Ascending aorta (tissue), 2 donors: Measurements from ENCODE around the gene RABGAP1. TPM values are rescaled to one million over a fixed set of nuclear protein-coding genes. Genes with fewer than 3 reads are reported as not detected.
A peak's percentile ranks its signal among the peaks of the same experiment; 100 is the strongest.

ENCODE experiments used
- DNase-seq, 2 donors: peaks; one replicate each; pipeline ENCODE4 v3.0.0-alpha.2; 2019; ENCODE audit warnings: low spot score in 2 of 2
- H3K27ac ChIP-seq, 2 donors: fragments of 200-600 bp; sonication (generic); one replicate each; pipeline ENCODE4 v1.5.1; 2016 to 2017; ENCODE audit warnings: mild to moderate bottlenecking in 1 of 2
- H3K27me3 ChIP-seq: fragments of 200-600 bp; sonication (generic); one replicate; pipeline ENCODE4 v1.5.1; 2017
- H3K36me3 ChIP-seq, 2 donors: fragments of 200-600 bp; sonication (generic); one replicate each; pipeline ENCODE4 v1.5.1; 2016
- H3K4me1 ChIP-seq, 2 donors: fragments of 200-600 bp; sonication (generic); one replicate each; pipeline ENCODE4 v1.5.1; 2016 to 2017; ENCODE audit warnings: mild to moderate bottlenecking in 1 of 2
- H3K4me3 ChIP-seq, 2 donors: fragments of 200-600 bp; sonication (generic); one replicate each; pipeline ENCODE4 v1.5.1; 2016 to 2017; ENCODE audit warnings: mild to moderate bottlenecking in 1 of 2
- H3K9me3 ChIP-seq, 2 donors: fragments of 200-600 bp; sonication (generic); one replicate each; pipeline ENCODE4 v1.5.1; 2016
- intact Hi-C: fragments of 100-400 bp; cut with DNase I; formaldehyde crosslinking; loops from one replicate; pipeline ENCODE4 v1.15.1; 2023
- total RNA-seq: library from RNA; depleted of rRNA; stranded (reverse); fragments of >200 nt; gene quantifications from one replicate; pipeline ENCODE4 v1.1.0, GENCODE V29; 2016
- TF ChIP-seq, protein P1 (sequence below), 3 experiments: fragments of 200-600 bp in 2 of 3; fragments of 450-650 bp in 1 of 3; sonication (generic) in 2 of 3; IDR thresholded peaks; one replicate each; pipeline ENCODE4 v1.5.1; 2016 to 2019; ENCODE audit warnings: antibody characterized with exemption in 3 of 3, mild to moderate bottlenecking in 1 of 3, moderate library complexity in 1 of 3

The RABGAP1 gene
- total RNA-seq, 1 donor from 2014 or later, result 36.5 TPM

DNA sequence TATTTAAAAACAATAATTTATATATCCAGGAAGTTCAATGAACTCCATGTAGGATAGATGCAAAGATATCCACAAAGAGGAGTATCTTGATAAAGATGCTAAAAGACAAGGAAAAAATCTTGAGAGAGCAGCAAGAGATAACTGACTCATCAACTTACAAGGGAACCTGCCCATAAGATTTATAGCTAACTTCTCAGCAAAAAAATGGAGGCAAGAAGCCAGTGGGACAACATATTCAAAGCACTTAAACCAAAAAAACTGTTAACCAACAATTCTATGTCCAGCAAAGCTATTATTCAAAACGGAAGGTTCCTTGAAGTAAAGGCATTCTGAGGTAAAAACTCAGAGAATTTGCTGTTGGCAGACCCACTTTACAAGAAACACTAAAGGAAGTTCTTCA is 20.3 kb downstream of the RABGAP1 start:
- H3K4me1 ChIP-seq, result peaks cover 0 to 9% of the 10 kb centered on the region in 2 donors

DNA sequence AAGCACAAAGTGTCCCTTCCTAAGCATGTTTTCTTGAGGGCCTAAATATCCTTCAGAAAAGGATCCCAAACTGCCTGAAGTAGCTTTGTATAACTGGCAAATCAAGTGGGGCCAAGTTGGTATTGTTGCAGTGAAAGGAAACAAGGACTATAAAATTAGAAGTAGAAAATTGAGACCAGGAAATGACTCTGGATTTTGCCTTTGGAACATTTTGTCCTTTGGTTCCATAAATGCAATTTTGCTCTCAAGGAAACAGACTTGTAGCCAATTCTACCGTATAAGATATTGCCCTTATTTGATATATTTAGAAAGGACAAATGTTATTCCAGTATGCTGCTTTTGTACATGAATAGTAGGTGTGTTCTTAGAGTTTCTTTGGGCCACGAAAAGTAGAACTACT is 34.4 kb downstream of the RABGAP1 start:
- H3K9me3 ChIP-seq, result no peaks in the 10 kb centered on the region
- intact Hi-C loops, result loop anchor here (5.0 kb wide), 1 partner anchor 33 kb away; the partner anchor contains the start of gene RABGAP1
- H3K4me1 ChIP-seq, result peaks cover 7 to 24% of the 10 kb centered on the region in 2 donors
- peak overlapping the region; percentile 72 to 87 for H3K27ac ChIP-seq
- DNase-seq, result no peak
- TF ChIP-seq, protein P1, sequence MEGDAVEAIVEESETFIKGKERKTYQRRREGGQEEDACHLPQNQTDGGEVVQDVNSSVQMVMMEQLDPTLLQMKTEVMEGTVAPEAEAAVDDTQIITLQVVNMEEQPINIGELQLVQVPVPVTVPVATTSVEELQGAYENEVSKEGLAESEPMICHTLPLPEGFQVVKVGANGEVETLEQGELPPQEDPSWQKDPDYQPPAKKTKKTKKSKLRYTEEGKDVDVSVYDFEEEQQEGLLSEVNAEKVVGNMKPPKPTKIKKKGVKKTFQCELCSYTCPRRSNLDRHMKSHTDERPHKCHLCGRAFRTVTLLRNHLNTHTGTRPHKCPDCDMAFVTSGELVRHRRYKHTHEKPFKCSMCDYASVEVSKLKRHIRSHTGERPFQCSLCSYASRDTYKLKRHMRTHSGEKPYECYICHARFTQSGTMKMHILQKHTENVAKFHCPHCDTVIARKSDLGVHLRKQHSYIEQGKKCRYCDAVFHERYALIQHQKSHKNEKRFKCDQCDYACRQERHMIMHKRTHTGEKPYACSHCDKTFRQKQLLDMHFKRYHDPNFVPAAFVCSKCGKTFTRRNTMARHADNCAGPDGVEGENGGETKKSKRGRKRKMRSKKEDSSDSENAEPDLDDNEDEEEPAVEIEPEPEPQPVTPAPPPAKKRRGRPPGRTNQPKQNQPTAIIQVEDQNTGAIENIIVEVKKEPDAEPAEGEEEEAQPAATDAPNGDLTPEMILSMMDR (IDR thresholded peaks at IDR 0.05), result no peak
- peak overlapping the region; percentile 3 to 29 for H3K4me3 ChIP-seq
- no peaks in the 10 kb centered on the region for H3K27me3 ChIP-seq
- peaks cover 3 to 22% of the 10 kb centered on the region in 2 donors for H3K36me3 ChIP-seq

More for the DNA sequence above, 20.3 kb downstream of the RABGAP1 start:
- Histone ChIP-seq H3K27me3 (no peaks in the 10 kb centered on the region), H3K27ac (no peak overlapping the region), H3K9me3 (no peaks in the 10 kb centered on the region), H3K4me3 (no peak overlapping the region), H3K36me3 (peaks cover 7 to 37% of the 10 kb centered on the region in 2 donors)
- TF ChIP-seq, protein P1 (IDR thresholded peaks at IDR 0.05), result no peak
- no peak for DNase-seq
- intact Hi-C loops, result no loop called here

DNA sequence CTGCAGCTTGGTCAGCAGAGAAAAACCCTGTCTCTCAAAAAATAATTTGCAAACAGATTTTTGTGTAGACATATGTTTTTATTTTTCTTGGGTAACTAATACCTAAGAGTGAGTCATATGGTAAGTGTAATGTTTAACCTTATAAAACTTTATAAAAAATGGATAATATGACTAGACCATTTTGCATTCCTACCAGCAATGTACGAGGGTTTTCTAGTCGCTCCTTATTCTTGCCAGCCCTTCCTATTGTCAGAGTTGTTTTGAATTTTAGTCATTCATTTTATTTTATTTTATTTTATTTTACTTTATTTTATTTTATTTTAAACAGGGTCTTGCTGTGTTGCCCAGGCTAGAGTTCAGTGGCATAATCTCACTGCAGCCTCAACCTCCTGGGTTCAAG is 37.8 kb downstream of the RABGAP1 start:
- peaks cover 7 to 24% of the 10 kb centered on the region in 2 donors for H3K4me1 ChIP-seq
- no peak overlapping the region for H3K4me3 ChIP-seq
- no peaks in the 10 kb centered on the region for H3K36me3 ChIP-seq
- H3K9me3 ChIP-seq, result no peaks in the 10 kb centered on the region
- intact Hi-C loops, result loop anchor here (5.0 kb wide), 1 partner anchor 36 kb away; the partner anchor contains the start of gene RABGAP1
- no peak for DNase-seq
- H3K27me3 ChIP-seq, result no peaks in the 10 kb centered on the region
- TF ChIP-seq, protein P1 (IDR thresholded peaks at IDR 0.05), result no peak
- no peak overlapping the region for H3K27ac ChIP-seq

DNA sequence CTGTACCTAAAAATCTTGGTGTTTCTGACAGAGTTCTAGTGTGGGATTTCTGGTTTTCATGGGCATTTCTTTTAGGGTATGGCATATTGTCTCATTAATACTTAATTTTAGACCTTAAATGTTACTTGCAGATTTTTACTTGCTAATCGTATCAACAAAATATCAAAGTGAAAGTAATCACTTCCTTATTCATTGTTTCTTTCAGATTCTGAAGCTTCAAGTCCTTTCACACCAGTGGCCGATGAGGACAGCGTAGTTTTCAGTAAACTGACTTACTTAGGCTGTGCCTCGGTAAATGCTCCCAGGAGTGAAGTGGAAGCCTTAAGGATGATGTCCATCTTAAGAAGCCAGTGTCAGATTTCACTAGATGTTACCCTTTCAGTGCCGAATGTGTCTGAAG is 45.2 kb downstream of the RABGAP1 start:
- intact Hi-C loops, result no loop called here
- TF ChIP-seq, protein P1 (IDR thresholded peaks at IDR 0.05), result no peak
- Histone ChIP-seq H3K9me3 (no peaks in the 10 kb centered on the region), H3K4me3 (no peak overlapping the region), H3K27ac (no peak overlapping the region), H3K4me1 (no peaks in the 10 kb centered on the region), H3K36me3 (peaks cover 35 to 36% of the 10 kb centered on the region in 2 donors), H3K27me3 (no peaks in the 10 kb centered on the region)
- no peak for DNase-seq

DNA sequence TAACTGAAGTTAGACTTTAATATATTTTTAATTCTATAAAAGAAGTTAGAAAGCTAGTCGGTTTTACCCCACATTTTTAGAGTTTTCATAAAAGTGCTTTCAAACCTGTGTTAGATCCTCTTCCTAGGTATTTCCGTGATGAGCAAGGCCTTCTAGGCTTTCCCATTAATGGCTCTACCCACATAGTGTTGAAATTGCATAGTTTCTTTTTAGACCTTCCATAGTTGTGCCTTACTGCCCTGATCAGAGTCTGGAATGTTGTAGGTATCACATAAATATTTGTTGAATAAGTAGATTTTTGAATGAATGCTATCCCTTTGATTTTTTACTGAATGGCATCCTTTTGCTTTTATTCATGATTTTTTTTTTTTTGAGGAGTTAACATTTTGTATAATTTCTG is 47.3 kb downstream of the RABGAP1 start:
- Histone ChIP-seq H3K27ac (no peak overlapping the region), H3K36me3 (peaks cover 35 to 36% of the 10 kb centered on the region in 2 donors), H3K27me3 (no peaks in the 10 kb centered on the region), H3K4me3 (no peak overlapping the region), H3K9me3 (no peaks in the 10 kb centered on the region), H3K4me1 (no peaks in the 10 kb centered on the region)
- no peak for DNase-seq
- TF ChIP-seq, protein P1 (IDR thresholded peaks at IDR 0.05), result no peak
- intact Hi-C loops, result no loop called here
